GM23338 (cell line): ENCODE measurements around the gene PDLIM5. TPM values are rescaled to one million over a fixed set of nuclear protein-coding genes. Genes with fewer than 3 reads are reported as not detected.

Experiments used
- ATAC-seq: fragments of 200-7000 bp; cut with Tn5 transposase; 3 replicates; pipeline ENCODE4 v1.9.1; 2020
- DNase-seq: peaks from one replicate; pipeline ENCODE4 v3.0.0-alpha.2; 2015; ENCODE audit warnings: low spot score
- H2AFZ ChIP-seq: fragments of 200-600 bp; sonication (generic); 2 replicates; pipeline ENCODE4 v1.8.0; 2016; ENCODE audit warnings: antibody characterized with exemption, mild to moderate bottlenecking, moderate library complexity
- H3F3A ChIP-seq: fragments of 200-600 bp; sonication (generic); replicated peaks from 2 replicates; pipeline ENCODE4 v1.8.0; 2017; ENCODE audit warnings: antibody characterized with exemption, mixed run types, low read depth
- H3K27ac ChIP-seq: fragments of 200-600 bp; sonication (generic); 2 replicates; pipeline ENCODE4 v1.6.1; 2016; ENCODE audit warnings: low read depth
- H3K27me3 ChIP-seq: fragments of 200-600 bp; sonication (generic); 2 replicates; pipeline ENCODE4 v1.8.0; 2016; ENCODE audit warnings: mild to moderate bottlenecking, mixed run types, moderate library complexity; ENCODE audit not compliant: insufficient read depth
- H3K36me3 ChIP-seq: fragments of 200-600 bp; sonication (generic); 2 replicates; pipeline ENCODE4 v1.8.0; 2016; ENCODE audit warnings: mild to moderate bottlenecking; ENCODE audit not compliant: insufficient read depth
- H3K4me1 ChIP-seq: fragments of 200-600 bp; sonication (generic); 2 replicates; pipeline ENCODE4 v1.8.0; 2016; ENCODE audit warnings: mild to moderate bottlenecking, moderate library complexity; ENCODE audit not compliant: insufficient read depth
- H3K4me2 ChIP-seq: fragments of 200-600 bp; sonication (generic); 2 replicates; pipeline ENCODE4 v1.7.1; 2017; ENCODE audit warnings: mixed run types
- H3K4me3 ChIP-seq: fragments of 200-600 bp; sonication (generic); 2 replicates; pipeline ENCODE4 v1.6.1; 2016; ENCODE audit warnings: mixed run types
- H3K79me2 ChIP-seq: fragments of 200-600 bp; sonication (generic); replicated peaks from 2 replicates; pipeline ENCODE4 v1.8.0; 2017; ENCODE audit warnings: mild to moderate bottlenecking; ENCODE audit not compliant: insufficient read depth
- H3K9me2 ChIP-seq: fragments of 200-600 bp; sonication (generic); 2 replicates; pipeline ENCODE4 v1.8.0; 2017; ENCODE audit not compliant: insufficient read depth
- H4K20me1 ChIP-seq: fragments of 200-600 bp; sonication (generic); replicated peaks from 2 replicates; pipeline ENCODE4 v1.8.0; 2017; ENCODE audit warnings: mild to moderate bottlenecking; ENCODE audit not compliant: insufficient read depth
- H3K27ac Mint-ChIP-seq: 2 replicates; pipeline ENCODE4 v1.8.0; 2020; ENCODE audit warnings: inconsistent platforms, mild to moderate bottlenecking, moderate library complexity, mixed read lengths
- H3K27me3 Mint-ChIP-seq: 3 replicates; pipeline ENCODE4 v1.8.0; 2022; ENCODE audit warnings: low read depth, mild to moderate bottlenecking, moderate library complexity, mixed read lengths, inconsistent platforms; ENCODE audit not compliant: insufficient read depth, poor library complexity
- H3K36me3 Mint-ChIP-seq: 3 replicates; pipeline ENCODE4 v1.8.0; 2021; ENCODE audit warnings: low read depth, mild to moderate bottlenecking, inconsistent platforms, moderate library complexity, mixed read lengths
- H3K4me1 Mint-ChIP-seq: 3 replicates; pipeline ENCODE4 v1.8.0; 2020; ENCODE audit warnings: mild to moderate bottlenecking, inconsistent platforms, mixed read lengths
- H3K4me3 Mint-ChIP-seq: 3 replicates; pipeline ENCODE4 v1.8.0; 2021; ENCODE audit warnings: moderate library complexity, mild to moderate bottlenecking, inconsistent platforms, mixed read lengths
- H3K9me3 Mint-ChIP-seq: 3 replicates; pipeline ENCODE4 v1.8.0; 2020; ENCODE audit warnings: moderate library complexity, mild to moderate bottlenecking, inconsistent platforms, mixed read lengths
- CREB1 ChIP-seq: fragments of 250-450 bp; sonication (Bioruptor Pico); IDR thresholded peaks from 2 replicates; pipeline ENCODE4 v1.5.0; 2020; ENCODE audit warnings: low read depth, mild to moderate bottlenecking, moderate library complexity
- CTCF ChIP-seq, 2 experiments: fragments of 200-600 bp in 1 of 2; sonication (generic) in 1 of 2; conservative IDR thresholded peaks; 2 replicates each; pipeline versions ENCODE4 v1.5.1 to v1.6.1; 2016 to 2017; ENCODE audit warnings: antibody characterized with exemption in 2 of 2, low read depth in 2 of 2, mild to moderate bottlenecking in 2 of 2, moderate library complexity in 1 of 2
- ETS1 ChIP-seq: IDR thresholded peaks from 2 replicates; pipeline ENCODE4 v1.6.1; 2016; ENCODE audit warnings: antibody characterized with exemption
- JUNB ChIP-seq: IDR thresholded peaks from one replicate; pipeline ENCODE4 v1.6.1; 2016; ENCODE audit warnings: antibody characterized with exemption; ENCODE audit not compliant: unreplicated experiment
- NANOG ChIP-seq: IDR thresholded peaks from 2 replicates; pipeline ENCODE4 v1.6.1; 2016; ENCODE audit warnings: antibody characterized with exemption, borderline replicate concordance
- POLR2AphosphoS5 ChIP-seq: IDR thresholded peaks from 2 replicates; pipeline ENCODE4 v1.6.1; 2016; ENCODE audit warnings: antibody characterized with exemption, low read depth
- REST ChIP-seq: IDR thresholded peaks from one replicate; pipeline ENCODE4 v1.6.1; 2018; ENCODE audit warnings: antibody characterized with exemption; ENCODE audit not compliant: unreplicated experiment
- STAT1 ChIP-seq: IDR thresholded peaks from one replicate; pipeline ENCODE4 v1.6.1; 2016; ENCODE audit warnings: antibody characterized with exemption; ENCODE audit not compliant: unreplicated experiment
- ZNF331 ChIP-seq: fragments of 250-450 bp; sonication (Bioruptor Pico); IDR thresholded peaks from 2 replicates; pipeline ENCODE4 v1.5.0; 2020; ENCODE audit warnings: low read depth, mild to moderate bottlenecking, moderate library complexity
- ZNF462 ChIP-seq: fragments of 250-450 bp; sonication (Bioruptor Pico); IDR thresholded peaks from 2 replicates; pipeline ENCODE4 v1.5.0; 2020; ENCODE audit warnings: mild to moderate bottlenecking, moderate library complexity
- polyA plus RNA-seq: library from polyadenylated mRNA; unstranded; fragments of >200 nt; fragmentation: Nextera tagmentation; extraction: Ambion mirVana; gene quantifications from 2 replicates; pipeline ENCODE4 v1.2.1, GENCODE V29; 2016
- total RNA-seq: library from RNA; depleted of rRNA; stranded (reverse); fragments of >200 nt; shearing (Covaris generic); gene quantifications from 2 replicates; pipeline ENCODE4 v1.2.3, GENCODE V29; 2014

Gene PDLIM5
- total and polyA plus RNA-seq, 2 experiments from 2014 or later = 45.2 to 53.0 TPM

GRCh38 chr4:94536049-94536448 is 84.3 kb downstream of the PDLIM5 start (continued):
- TF ChIP-seq ZNF462 = no peak
- no peak for TF ChIP-seq CREB1
- no peak for TF ChIP-seq ETS1
- TF ChIP-seq ZNF331 (CRISPR knock-in tag) = no peak
- no peak for TF ChIP-seq STAT1

- H3K4me1 Mint-ChIP-seq = peaks cover 74% of the 10 kb centered on the region
- peak overlapping the region; percentile 7; the same call in 1 of the 2 replicates for H3K4me3 ChIP-seq
- H3K27ac ChIP-seq = peak overlapping the region; percentile 84
- no peaks in the 10 kb centered on the region for H3F3A ChIP-seq
- peaks cover 3% of the 10 kb centered on the region for H3K27me3 Mint-ChIP-seq
- H3K79me2 ChIP-seq = peaks cover 13% of the 10 kb centered on the region; the same call in 1 of the 2 replicates
- no peak overlapping the region for H3K4me3 Mint-ChIP-seq
- ATAC-seq (no peak; the same call in 2 of the 3 replicates), DNase-seq (peak; percentile 39)
- no peaks in the 10 kb centered on the region for H4K20me1 ChIP-seq
- H3K9me3 Mint-ChIP-seq = no peaks in the 10 kb centered on the region
- H3K4me1 ChIP-seq = peaks cover 88% of the 10 kb centered on the region
- no peaks in the 10 kb centered on the region for H3K9me2 ChIP-seq
- no peaks in the 10 kb centered on the region for H3K36me3 Mint-ChIP-seq
- H3K36me3 ChIP-seq = no peaks in the 10 kb centered on the region
- H3K27me3 ChIP-seq = no peaks in the 10 kb centered on the region
- H3K27ac Mint-ChIP-seq = no peak overlapping the region; the same call in 1 of the 2 replicates
- peak overlapping the region; percentile 65 for H3K4me2 ChIP-seq
- H2AFZ ChIP-seq = no peak overlapping the region
- no peak for TF ChIP-seq POLR2AphosphoS5
- no peak for TF ChIP-seq REST
- TF ChIP-seq STAT1 = no peak
- no peak for TF ChIP-seq CTCF (conservative IDR thresholded peaks at IDR 0.05; ENCODE audit: low read depth in 2 of 2)
- TF ChIP-seq ETS1 = no peak
- no peak for TF ChIP-seq JUNB
- TF ChIP-seq NANOG = no peak
Observed at GRCh38 chr4:94536649-94537469, 85.1 kb downstream of the PDLIM5 start.
